PC-3 (cell line): ENCODE measurements around the gene MGLL. TPM values are rescaled to one million over a fixed set of nuclear protein-coding genes. Genes with fewer than 3 reads are reported as not detected.

Experiments used
- ATAC-seq: fragments of 200-7000 bp; cut with Tn5 transposase; 2 replicates; pipeline ENCODE4 v1.9.1; 2020; ENCODE audit warnings: mild to moderate bottlenecking, moderate library complexity
- BruUV-seq: library from RNA; stranded (reverse); fragments of 400-500 nt; replicated peaks from 2 replicates; lab custom pipeline; 2021; lab: Mats Ljungman, UMichigan
- CTCF ChIA-PET: fragments of 300-600 bp; sonication (Branson Sonifier 250); formaldehyde crosslinking; loops from one replicate; lab custom pipeline; 2022; ENCODE audit warnings: antibody characterized with exemption; lab: Charles Lee
- POLR2A ChIA-PET: fragments of 300-600 bp; sonication (Branson Sonifier 250); formaldehyde crosslinking; loops from one replicate; lab custom pipeline; 2022; ENCODE audit warnings: antibody characterized with exemption; ENCODE audit not compliant: unreplicated experiment; lab: Charles Lee
- DNase-seq: peaks from one replicate; pipeline ENCODE4 v3.0.0-alpha.2; 2015
- H2AFZ ChIP-seq: fragments of 300-600 bp; sonication (generic); 2 replicates; pipeline ENCODE4 v1.6.0; 2016; ENCODE audit warnings: antibody characterized with exemption, low read length
- H3F3A ChIP-seq: fragments of 300-600 bp; sonication (generic); one replicate; pipeline ENCODE4 v1.6.0; 2017; ENCODE audit warnings: antibody characterized with exemption, low read length, control low read depth, mild to moderate bottlenecking; ENCODE audit not compliant: unreplicated experiment
- H3K27ac ChIP-seq: fragments of 300-600 bp; sonication (generic); 2 replicates; pipeline ENCODE4 v1.5.1; 2016; ENCODE audit warnings: mild to moderate bottlenecking, low read length
- H3K27me3 ChIP-seq: fragments of 300-600 bp; sonication (generic); 2 replicates; pipeline ENCODE4 v1.6.1; 2016; ENCODE audit warnings: low read length, mixed read lengths
- H3K36me3 ChIP-seq: fragments of 300-600 bp; sonication (generic); 2 replicates; pipeline ENCODE4 v1.6.1; 2016; ENCODE audit warnings: low read depth, mixed run types, low read length, mixed read lengths
- H3K4me1 ChIP-seq: fragments of 300-600 bp; sonication (generic); 2 replicates; pipeline ENCODE4 v1.5.1; 2016; ENCODE audit warnings: low read length; ENCODE audit not compliant: insufficient read depth
- H3K4me2 ChIP-seq: fragments of 300-600 bp; sonication (generic); 2 replicates; pipeline ENCODE4 v1.6.0; 2016; ENCODE audit warnings: low read length
- H3K4me3 ChIP-seq: fragments of 300-600 bp; sonication (generic); 2 replicates; pipeline ENCODE4 v1.5.1; 2016; ENCODE audit warnings: mild to moderate bottlenecking, low read length, mixed read lengths
- H3K79me2 ChIP-seq: fragments of 300-600 bp; sonication (generic); 2 replicates; pipeline ENCODE4 v1.6.1; 2017; ENCODE audit warnings: low read length, mixed read lengths
- H3K9ac ChIP-seq: fragments of 300-600 bp; sonication (generic); 2 replicates; pipeline ENCODE4 v1.6.0; 2016; ENCODE audit warnings: mild to moderate bottlenecking, low read length
- H3K9me2 ChIP-seq: fragments of 300-600 bp; sonication (generic); replicated peaks from 2 replicates; pipeline ENCODE4 v1.6.1; 2016; ENCODE audit warnings: mixed run types, low read length, mixed read lengths
- H3K9me3 ChIP-seq: fragments of 300-600 bp; sonication (generic); 2 replicates; pipeline ENCODE4 v1.6.1; 2016; ENCODE audit warnings: low read length, mixed read lengths
- H4K20me1 ChIP-seq: fragments of 300-600 bp; sonication (generic); 2 replicates; pipeline ENCODE4 v1.6.1; 2016; ENCODE audit warnings: low read length, mixed read lengths
- EZH2 ChIP-seq: fragments of 300-600 bp; sonication (generic); IDR thresholded peaks from one replicate; pipeline ENCODE4 v1.6.1; 2017; ENCODE audit warnings: antibody characterized with exemption, mild to moderate bottlenecking, low read length; ENCODE audit not compliant: unreplicated experiment
- EZH2phosphoT487 ChIP-seq: fragments of 300-600 bp; sonication (generic); IDR thresholded peaks from 2 replicates; pipeline ENCODE4 v1.6.1; 2018; ENCODE audit warnings: mild to moderate bottlenecking, antibody characterized with exemption, low read length, borderline replicate concordance
- intact Hi-C: fragments of 100-400 bp; cut with micrococcal nuclease; formaldehyde crosslinking; loops from 2 replicates; pipeline ENCODE4 v1.9.0; 2023
- total RNA-seq: library from RNA; depleted of rRNA; stranded (reverse); fragments of >200 nt; gene quantifications from 2 replicates; pipeline ENCODE4 v1.2.3, GENCODE V29; 2014
- TF ChIP-seq, protein P1 (sequence below): fragments of 300-600 bp; sonication (generic); conservative IDR thresholded peaks from 2 replicates; pipeline ENCODE4 v1.5.1; 2017; ENCODE audit warnings: antibody characterized with exemption, low read depth, mild to moderate bottlenecking, low read length

The MGLL gene
- total RNA-seq, 1 experiment from 2014 or later, result 38.7 TPM

DNA sequence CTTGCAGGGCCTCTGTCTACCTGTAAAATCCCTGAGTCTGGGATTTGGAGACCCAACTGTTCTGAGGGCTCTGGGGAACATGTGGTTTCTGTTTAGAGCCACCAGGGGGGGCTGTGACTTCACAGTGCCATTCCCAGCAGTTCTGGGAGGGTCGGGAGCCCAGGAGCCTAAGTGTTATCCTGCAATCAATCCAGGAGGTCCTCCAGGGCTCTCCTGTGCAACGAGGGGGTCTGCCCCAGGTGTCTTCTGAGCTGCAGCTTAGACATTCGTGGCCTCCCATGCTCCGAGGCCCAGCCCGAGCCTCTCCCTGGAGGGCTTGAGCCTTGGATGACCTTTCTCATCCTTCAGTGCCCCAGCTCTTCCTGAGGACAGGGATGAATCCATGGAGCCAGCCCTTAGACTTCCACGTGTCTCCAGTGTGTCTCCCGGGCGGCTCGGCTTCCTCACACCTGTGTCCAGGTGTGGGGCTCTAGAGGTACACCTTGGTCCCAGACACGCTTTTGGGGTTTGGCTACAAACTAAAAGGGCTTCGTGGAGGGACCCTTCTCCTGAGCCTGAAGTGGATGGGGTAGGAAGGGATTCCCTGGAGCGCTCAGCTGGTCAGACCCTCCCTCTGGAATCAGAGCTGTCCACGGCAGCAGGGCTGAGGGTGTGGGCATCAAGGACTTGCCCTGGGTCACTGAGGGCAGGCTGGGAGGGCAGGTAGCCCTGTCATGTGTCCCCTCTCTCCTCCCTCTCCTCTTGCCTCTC, 169.9 kb downstream of the MGLL start:
- Histone ChIP-seq H3K4me2 (no peak overlapping the region), H4K20me1 (no peaks in the 10 kb centered on the region), H3K9ac (no peak overlapping the region), H3K36me3 (no peaks in the 10 kb centered on the region), H3K9me2 (no peaks in the 10 kb centered on the region), H3F3A (no peaks in the 10 kb centered on the region), H3K4me3 (no peak overlapping the region), H2AFZ (no peak overlapping the region), H3K9me3 (no peaks in the 10 kb centered on the region), H3K27ac (no peak overlapping the region), H3K4me1 (peaks cover 25% of the 10 kb centered on the region), H3K79me2 (no peaks in the 10 kb centered on the region), H3K27me3 (no peaks in the 10 kb centered on the region)
- no TSS peak for BruUV-seq
- peak; percentile 64 for DNase-seq
- intact Hi-C loops, result loop anchor here (5.0 kb wide), 1 partner anchor 320 kb away; no protein-coding TSS in a partner anchor
- CTCF ChIA-PET, result interaction anchor here (0.6 kb wide), 2 partner anchors 16 to 77 kb away, joined by 3 read pairs; no protein-coding TSS in a partner anchor
- peak; percentile 71 for ATAC-seq
- POLR2A ChIA-PET, result interaction anchor here (0.6 kb wide), 1 partner anchor 42 kb away, joined by 3 read pairs; no protein-coding TSS in a partner anchor
- TF ChIP-seq EZH2phosphoT487, result no peak
- TF ChIP-seq EZH2, result no peak
- TF ChIP-seq, protein P1, sequence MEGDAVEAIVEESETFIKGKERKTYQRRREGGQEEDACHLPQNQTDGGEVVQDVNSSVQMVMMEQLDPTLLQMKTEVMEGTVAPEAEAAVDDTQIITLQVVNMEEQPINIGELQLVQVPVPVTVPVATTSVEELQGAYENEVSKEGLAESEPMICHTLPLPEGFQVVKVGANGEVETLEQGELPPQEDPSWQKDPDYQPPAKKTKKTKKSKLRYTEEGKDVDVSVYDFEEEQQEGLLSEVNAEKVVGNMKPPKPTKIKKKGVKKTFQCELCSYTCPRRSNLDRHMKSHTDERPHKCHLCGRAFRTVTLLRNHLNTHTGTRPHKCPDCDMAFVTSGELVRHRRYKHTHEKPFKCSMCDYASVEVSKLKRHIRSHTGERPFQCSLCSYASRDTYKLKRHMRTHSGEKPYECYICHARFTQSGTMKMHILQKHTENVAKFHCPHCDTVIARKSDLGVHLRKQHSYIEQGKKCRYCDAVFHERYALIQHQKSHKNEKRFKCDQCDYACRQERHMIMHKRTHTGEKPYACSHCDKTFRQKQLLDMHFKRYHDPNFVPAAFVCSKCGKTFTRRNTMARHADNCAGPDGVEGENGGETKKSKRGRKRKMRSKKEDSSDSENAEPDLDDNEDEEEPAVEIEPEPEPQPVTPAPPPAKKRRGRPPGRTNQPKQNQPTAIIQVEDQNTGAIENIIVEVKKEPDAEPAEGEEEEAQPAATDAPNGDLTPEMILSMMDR, result peak; percentile 85

DNA sequence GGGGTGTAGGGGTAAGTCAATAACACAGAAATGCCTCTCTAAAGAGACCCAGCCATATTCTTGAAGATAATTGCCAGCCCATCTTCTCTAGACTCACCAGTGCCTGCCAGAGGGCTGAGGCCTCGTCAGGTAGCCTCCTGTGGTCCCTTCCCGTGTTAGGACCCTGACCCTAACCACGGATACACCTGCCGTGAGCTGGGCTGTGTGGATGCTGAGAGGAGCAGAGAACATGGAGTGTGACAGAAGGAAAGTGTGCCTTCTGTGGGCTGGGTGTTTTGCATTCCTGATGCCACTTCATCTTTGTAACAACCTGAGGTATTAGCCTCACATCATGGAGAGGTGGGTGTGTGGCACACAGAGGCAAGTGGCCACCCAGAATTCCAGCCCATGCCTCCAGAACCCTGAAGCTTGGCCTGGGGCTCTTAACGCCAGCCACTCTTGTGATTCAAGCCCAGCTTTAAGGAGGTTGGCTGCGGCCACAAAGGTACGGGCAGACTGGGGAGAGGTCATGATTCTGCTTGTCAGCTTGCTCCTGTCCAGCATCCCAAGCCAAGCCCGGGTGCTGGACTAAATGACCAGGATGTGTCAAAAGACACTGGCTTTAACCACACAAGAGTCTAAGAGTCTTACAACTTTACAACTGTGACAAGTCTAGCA, 170.7 kb downstream of the MGLL start:
- H3K4me1 ChIP-seq, result peaks cover 25% of the 10 kb centered on the region
- ATAC-seq (no peak), DNase-seq (no peak)
- H3K79me2 ChIP-seq, result no peaks in the 10 kb centered on the region
- no peaks in the 10 kb centered on the region for H3K9me2 ChIP-seq
- no peak overlapping the region for H3K9ac ChIP-seq
- BruUV-seq, result no TSS peak
- no peaks in the 10 kb centered on the region for H3K9me3 ChIP-seq
- ChIA-PET POLR2A (interaction anchor here (0.6 kb wide), 1 partner anchor 42 kb away, joined by 3 read pairs; no protein-coding TSS in a partner anchor), CTCF (no interaction called here)
- no peaks in the 10 kb centered on the region for H3F3A ChIP-seq
- no peak overlapping the region for H2AFZ ChIP-seq
- H3K36me3 ChIP-seq, result no peaks in the 10 kb centered on the region
- intact Hi-C loops, result loop anchor here (5.0 kb wide), 1 partner anchor 321 kb away; no protein-coding TSS in a partner anchor
- no peak overlapping the region for H3K4me2 ChIP-seq
- TF ChIP-seq, protein P1, result no peak
- TF ChIP-seq EZH2phosphoT487 (no peak), EZH2 (no peak)
- H3K27me3 ChIP-seq, result no peaks in the 10 kb centered on the region
- H4K20me1 ChIP-seq, result no peaks in the 10 kb centered on the region
- no peak overlapping the region for H3K27ac ChIP-seq
- no peak overlapping the region for H3K4me3 ChIP-seq
